Measurements from ENCODE around the gene TNFRSF8.
A peak's percentile ranks its signal among the peaks of the same experiment; 100 is the strongest.

TNFRSF8 gene

GRCh38 chr1:12151465-12151864, 88.4 kb downstream of the TNFRSF8 start:
- H3K27ac ChIP-seq (ENCODE audit: low read depth, low read length) = peak overlapping the region; percentile 97
- H3K9me3 ChIP-seq (ENCODE audit: control insufficient read depth, insufficient read depth, low read length) = peaks cover 3% of the 10 kb centered on the region; the same call in 1 of the 2 replicates
- H3K4me1 ChIP-seq (ENCODE audit: control insufficient read depth, low read length) = peaks cover 72% of the 10 kb centered on the region
- peak overlapping the region; percentile 66 for H3K4me3 ChIP-seq (ENCODE audit: low read length)
- H3K27me3 ChIP-seq (ENCODE audit: control insufficient read depth, low read length) = no peaks in the 10 kb centered on the region
- peaks cover 35% of the 10 kb centered on the region for H3F3A ChIP-seq (ENCODE audit: control insufficient read depth, insufficient read depth)
- H4K20me1 ChIP-seq (ENCODE audit: control insufficient read depth, insufficient read depth, low read depth, low read length) = no peaks in the 10 kb centered on the region
- H3K36me3 ChIP-seq (ENCODE audit: control insufficient read depth, low read length) = no peaks in the 10 kb centered on the region; the same call in 1 of the 2 replicates
- TF ChIP-seq CTCF (IDR thresholded peaks at IDR 0.05; ENCODE audit: low read depth, low read length, poor library complexity, severe bottlenecking) (no peak), EZH2phosphoT487 (IDR thresholded peaks at IDR 0.05; ENCODE audit: borderline replicate concordance, low read length) (no peak)
- no peaks in the 10 kb centered on the region for H3K9me2 ChIP-seq (replicated peaks; ENCODE audit: control insufficient read depth, low read length)
- peak overlapping the region; percentile 83 for H3K4me2 ChIP-seq (ENCODE audit: low read length)
- no peaks in the 10 kb centered on the region for H3K79me2 ChIP-seq (ENCODE audit: control insufficient read depth, low read length)

- Histone ChIP-seq H3K4me1 (ENCODE audit: control insufficient read depth, low read length) (peaks cover 69% of the 10 kb centered on the region), H3K4me2 (ENCODE audit: low read length) (peak overlapping the region; percentile 83), H3K27ac (ENCODE audit: low read depth, low read length) (peak overlapping the region; percentile 97), H3K36me3 (ENCODE audit: control insufficient read depth, low read length) (no peaks in the 10 kb centered on the region; the same call in 1 of the 2 replicates), H3K4me3 (ENCODE audit: low read length) (peak overlapping the region; percentile 66), H3K9me2 (replicated peaks; ENCODE audit: control insufficient read depth, low read length) (no peaks in the 10 kb centered on the region), H3K27me3 (ENCODE audit: control insufficient read depth, low read length) (no peaks in the 10 kb centered on the region), H3F3A (ENCODE audit: control insufficient read depth, insufficient read depth) (peaks cover 35% of the 10 kb centered on the region), H4K20me1 (ENCODE audit: control insufficient read depth, insufficient read depth, low read depth, low read length) (no peaks in the 10 kb centered on the region), H3K79me2 (ENCODE audit: control insufficient read depth, low read length) (no peaks in the 10 kb centered on the region), H3K9me3 (ENCODE audit: control insufficient read depth, insufficient read depth, low read length) (peaks cover 3% of the 10 kb centered on the region; the same call in 1 of the 2 replicates)
- TF ChIP-seq CTCF (IDR thresholded peaks at IDR 0.05; ENCODE audit: low read depth, low read length, poor library complexity, severe bottlenecking) = no peak
Observed at GRCh38 chr1:12152113-12152891, 89.2 kb downstream of the TNFRSF8 start.

GRCh38 chr1:12153181-12153785, 90.2 kb downstream of the TNFRSF8 start:
- Histone ChIP-seq H3K27me3 (ENCODE audit: control insufficient read depth, low read length) (peaks cover 3% of the 10 kb centered on the region; the same call in 1 of the 2 replicates), H3K79me2 (ENCODE audit: control insufficient read depth, low read length) (no peaks in the 10 kb centered on the region), H4K20me1 (ENCODE audit: control insufficient read depth, insufficient read depth, low read depth, low read length) (no peaks in the 10 kb centered on the region), H3K27ac (ENCODE audit: low read depth, low read length) (peak overlapping the region; percentile 97), H3F3A (ENCODE audit: control insufficient read depth, insufficient read depth) (peaks cover 35% of the 10 kb centered on the region), H3K4me1 (ENCODE audit: control insufficient read depth, low read length) (peaks cover 67% of the 10 kb centered on the region), H3K9me3 (ENCODE audit: control insufficient read depth, insufficient read depth, low read length) (peaks cover 3% of the 10 kb centered on the region; the same call in 1 of the 2 replicates), H3K36me3 (ENCODE audit: control insufficient read depth, low read length) (no peaks in the 10 kb centered on the region; the same call in 1 of the 2 replicates), H3K9me2 (replicated peaks; ENCODE audit: control insufficient read depth, low read length) (no peaks in the 10 kb centered on the region), H3K4me3 (ENCODE audit: low read length) (peak overlapping the region; percentile 66), H3K4me2 (ENCODE audit: low read length) (peak overlapping the region; percentile 83)
- TF ChIP-seq EZH2phosphoT487 (IDR thresholded peaks at IDR 0.05; ENCODE audit: borderline replicate concordance, low read length) = no peak
- TF ChIP-seq CTCF (IDR thresholded peaks at IDR 0.05; ENCODE audit: low read depth, low read length, poor library complexity, severe bottlenecking) = no peak
